ENCODE data around the gene KCTD14. TPM values are rescaled to one million over a fixed set of nuclear protein-coding genes. Genes with fewer than 3 reads are reported as not detected.
A peak's percentile ranks its signal among the peaks of the same experiment; 100 is the strongest.

Gene KCTD14
- total and polyA plus RNA-seq, 2 of the 4 experiments (the other 2 are of a cell fraction), result 0.90 to 0.97 TPM

GRCh38 chr11:78044706-78045105 is 21.6 kb upstream of the KCTD14 start (continued):
- TF ChIP-seq USF2 (IDR thresholded peaks at IDR 0.05; ENCODE audit: low read depth, low read length), result no peak

DNA sequence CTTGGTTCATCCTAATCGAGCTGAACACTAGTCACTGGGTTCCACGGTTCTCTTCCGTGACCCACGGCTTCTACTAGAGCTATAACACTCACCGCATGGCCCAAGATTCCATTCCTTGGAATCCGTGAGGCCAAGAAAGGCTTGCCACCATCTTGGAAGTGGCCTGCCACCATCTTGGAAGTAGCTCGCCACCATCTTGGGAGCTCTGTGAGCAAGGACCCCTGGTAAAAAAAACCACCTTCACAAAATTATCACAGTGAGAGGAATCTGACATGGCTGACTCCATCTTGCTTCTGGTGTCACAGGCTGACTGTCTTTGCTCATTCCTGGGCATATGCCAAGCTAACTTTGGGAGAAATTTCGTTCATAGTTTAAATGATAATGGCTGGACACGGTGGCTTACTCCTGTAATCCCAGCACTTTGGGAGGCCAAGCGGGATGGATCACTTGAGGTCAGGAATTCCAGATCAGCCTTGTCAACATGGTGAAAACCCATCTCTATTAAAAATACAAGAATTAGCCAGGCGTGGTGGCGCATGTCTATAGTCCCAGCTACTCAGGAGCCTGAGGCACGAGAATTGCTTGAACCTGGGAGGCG is 18.9 kb upstream of the KCTD14 start:
- H3K9me1 ChIP-seq (ENCODE audit: insufficient read depth, low read length), result peaks cover 14% of the 10 kb centered on the region; the same call in 1 of the 2 replicates
- H3K4me1 ChIP-seq (ENCODE audit: control insufficient read depth, insufficient read depth, low read length), result peaks cover 20% of the 10 kb centered on the region
- no peak overlapping the region for H2BK15ac ChIP-seq (ENCODE audit: low read depth, low read length)
- intact Hi-C loops (cut with micrococcal nuclease), result no loop called here
- ATAC-seq (ENCODE audit: low read depth) (no peak), DNase-seq (no peak)
- dilution Hi-C loops (cut with HindIII; ENCODE audit: low sequenced_read_pairs, unreplicated experiment), result no loop called here
- no peak overlapping the region for H2AFZ ChIP-seq (replicated peaks; ENCODE audit: low read length, poor library complexity)
- in situ Hi-C loops (cut with MboI; ENCODE audit: low sequenced_read_pairs), result no loop called here
- no peak overlapping the region for H3K9ac ChIP-seq (ENCODE audit: low read depth, low read length)
- H3K9me3 ChIP-seq (ENCODE audit: control insufficient read depth, insufficient read depth, low read length), result no peaks in the 10 kb centered on the region
- no peaks in the 10 kb centered on the region for H3K36me3 ChIP-seq (ENCODE audit: control insufficient read depth, insufficient read depth, low read length)
- H2BK5ac ChIP-seq (ENCODE audit: low read depth, low read length, poor library complexity, severe bottlenecking), result no peak overlapping the region
- no peaks in the 10 kb centered on the region for H4K20me1 ChIP-seq (ENCODE audit: insufficient read depth, low read length)
- H3K18ac ChIP-seq (ENCODE audit: low read depth, low read length), result no peak overlapping the region
- H2AK9ac ChIP-seq (replicated peaks; ENCODE audit: low read depth, low read length, poor library complexity), result no peak overlapping the region
- H3K27me3 ChIP-seq (ENCODE audit: control insufficient read depth, insufficient read depth, low read length), result no peaks in the 10 kb centered on the region
- H2BK20ac ChIP-seq (ENCODE audit: low read depth, low read length), result peak overlapping the region; percentile 6; the same call in 1 of the 2 replicates
- no peak overlapping the region; the same call in 1 of the 2 replicates for H2AK5ac ChIP-seq (ENCODE audit: low read depth, low read length)
- H4K5ac ChIP-seq (ENCODE audit: low read depth, low read length), result no peak overlapping the region
- no peak overlapping the region for H2BK120ac ChIP-seq (ENCODE audit: low read depth, low read length)
- H4K8ac ChIP-seq (ENCODE audit: low read depth in 2 of 2, low read length in 2 of 2), result no peak overlapping the region
- no peak overlapping the region for H3K23ac ChIP-seq (ENCODE audit: low read depth, low read length)
- TF ChIP-seq CEBPB (IDR thresholded peaks at IDR 0.05; ENCODE audit: low read depth, low read length) (no peak), MXI1 (IDR thresholded peaks at IDR 0.05; ENCODE audit: borderline replicate concordance, low read depth, low read length) (no peak), CHD1 (IDR thresholded peaks at IDR 0.05; ENCODE audit: low read depth, low read length) (no peak), USF2 (IDR thresholded peaks at IDR 0.05; ENCODE audit: low read depth, low read length) (no peak), FOS (IDR thresholded peaks at IDR 0.05; ENCODE audit: low read depth, low read length) (no peak), SMC3 (IDR thresholded peaks at IDR 0.05; ENCODE audit: low read depth, low read length) (no peak), RCOR1 (IDR thresholded peaks at IDR 0.05; ENCODE audit: insufficient replicate concordance, low read length) (no peak)
- TF ChIP-seq, protein P1, sequence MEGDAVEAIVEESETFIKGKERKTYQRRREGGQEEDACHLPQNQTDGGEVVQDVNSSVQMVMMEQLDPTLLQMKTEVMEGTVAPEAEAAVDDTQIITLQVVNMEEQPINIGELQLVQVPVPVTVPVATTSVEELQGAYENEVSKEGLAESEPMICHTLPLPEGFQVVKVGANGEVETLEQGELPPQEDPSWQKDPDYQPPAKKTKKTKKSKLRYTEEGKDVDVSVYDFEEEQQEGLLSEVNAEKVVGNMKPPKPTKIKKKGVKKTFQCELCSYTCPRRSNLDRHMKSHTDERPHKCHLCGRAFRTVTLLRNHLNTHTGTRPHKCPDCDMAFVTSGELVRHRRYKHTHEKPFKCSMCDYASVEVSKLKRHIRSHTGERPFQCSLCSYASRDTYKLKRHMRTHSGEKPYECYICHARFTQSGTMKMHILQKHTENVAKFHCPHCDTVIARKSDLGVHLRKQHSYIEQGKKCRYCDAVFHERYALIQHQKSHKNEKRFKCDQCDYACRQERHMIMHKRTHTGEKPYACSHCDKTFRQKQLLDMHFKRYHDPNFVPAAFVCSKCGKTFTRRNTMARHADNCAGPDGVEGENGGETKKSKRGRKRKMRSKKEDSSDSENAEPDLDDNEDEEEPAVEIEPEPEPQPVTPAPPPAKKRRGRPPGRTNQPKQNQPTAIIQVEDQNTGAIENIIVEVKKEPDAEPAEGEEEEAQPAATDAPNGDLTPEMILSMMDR (conservative IDR thresholded peaks at IDR 0.05; ENCODE audit: low read depth, low read length), result no peak
- H3K56ac ChIP-seq (ENCODE audit: extremely low read depth, insufficient read depth, low read length), result no peak overlapping the region
- H3K4me2 ChIP-seq (ENCODE audit: low read depth, low read length), result no peak overlapping the region
- POLR2A ChIA-PET (ENCODE audit: unreplicated experiment), result no interaction called here
- no peak overlapping the region for H3K4ac ChIP-seq (ENCODE audit: low read depth, low read length)
- H3K79me1 ChIP-seq (ENCODE audit: low read depth in 1 of 2, low read length in 2 of 2), result peaks cover 0 to 10% of the 10 kb centered on the region in 2 experiments; a peak in 2 of 4 replicates
- H3K4me3 ChIP-seq (ENCODE audit: insufficient read depth, low read depth, low read length), result no peak overlapping the region
- no peak overlapping the region for H4K91ac ChIP-seq (ENCODE audit: insufficient read depth, low read depth, low read length)
- no peak overlapping the region for H3K14ac ChIP-seq (replicated peaks; ENCODE audit: low read depth, low read length)
- CTCF ChIA-PET, result no interaction called here
- no peak overlapping the region for H3K27ac ChIP-seq (ENCODE audit: insufficient read depth, low read length)
- BruUV-seq (replicated peaks), result no TSS peak
- WGBS, 2 experiments (ENCODE audit: extremely low coverage in 2 of 2, insufficient read length in 1 of 2), result 100% methylated on average over 3 of the region's 14 CpGs; no CpG with 5 or more reads in 1 of the 2 experiments
